HG03159 (cell line): ENCODE measurements around the gene CARNS1.
A peak's percentile ranks its signal among the peaks of the same experiment; 100 is the strongest.

ENCODE experiments used
- ATAC-seq: cut with Tn5 transposase; IDR thresholded peaks from one replicate; pipeline ENCODE4 v1.9.1; 2021; ENCODE audit warnings: mild to moderate bottlenecking, moderate library complexity; ENCODE audit not compliant: unreplicated experiment

Gene CARNS1

DNA sequence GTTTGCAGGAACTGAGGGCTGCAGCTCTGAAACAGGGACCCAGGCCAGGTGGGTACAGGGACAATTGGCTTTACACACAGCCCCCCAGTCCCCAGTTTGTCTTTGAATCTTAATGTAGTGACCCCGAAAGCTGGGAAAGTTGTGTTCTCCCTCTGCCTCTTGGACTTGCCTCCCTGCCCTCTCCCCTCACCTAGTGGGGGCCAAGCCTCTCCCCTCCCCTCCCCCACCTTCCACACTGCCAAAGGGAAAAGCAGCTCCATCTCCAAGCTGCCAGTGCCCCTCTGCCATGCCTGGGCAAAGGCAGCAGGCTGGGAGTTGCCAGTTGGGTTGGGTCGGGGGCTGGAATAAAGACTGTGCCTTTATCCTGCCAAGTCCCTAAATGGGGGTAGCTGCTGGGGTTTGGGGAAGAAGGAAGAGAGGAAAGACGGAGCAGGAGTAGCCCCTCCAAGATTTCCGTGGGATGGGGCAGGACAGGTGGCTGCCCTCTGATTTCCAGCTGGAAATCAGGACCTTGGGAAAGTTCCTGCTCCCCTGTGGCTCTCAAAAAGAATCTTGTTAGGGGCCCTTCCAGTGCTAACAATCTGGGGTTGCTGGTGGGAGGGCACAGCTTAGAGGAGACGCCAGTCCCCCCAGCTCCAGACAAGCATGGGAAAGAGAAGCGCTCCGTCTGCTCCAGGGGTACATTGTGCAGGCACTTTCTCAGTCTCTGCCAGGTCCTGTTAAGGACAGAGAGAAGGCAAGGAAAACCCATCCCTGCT is 39.2 kb upstream of the CARNS1 start:
- ATAC-seq, result no peak

DNA sequence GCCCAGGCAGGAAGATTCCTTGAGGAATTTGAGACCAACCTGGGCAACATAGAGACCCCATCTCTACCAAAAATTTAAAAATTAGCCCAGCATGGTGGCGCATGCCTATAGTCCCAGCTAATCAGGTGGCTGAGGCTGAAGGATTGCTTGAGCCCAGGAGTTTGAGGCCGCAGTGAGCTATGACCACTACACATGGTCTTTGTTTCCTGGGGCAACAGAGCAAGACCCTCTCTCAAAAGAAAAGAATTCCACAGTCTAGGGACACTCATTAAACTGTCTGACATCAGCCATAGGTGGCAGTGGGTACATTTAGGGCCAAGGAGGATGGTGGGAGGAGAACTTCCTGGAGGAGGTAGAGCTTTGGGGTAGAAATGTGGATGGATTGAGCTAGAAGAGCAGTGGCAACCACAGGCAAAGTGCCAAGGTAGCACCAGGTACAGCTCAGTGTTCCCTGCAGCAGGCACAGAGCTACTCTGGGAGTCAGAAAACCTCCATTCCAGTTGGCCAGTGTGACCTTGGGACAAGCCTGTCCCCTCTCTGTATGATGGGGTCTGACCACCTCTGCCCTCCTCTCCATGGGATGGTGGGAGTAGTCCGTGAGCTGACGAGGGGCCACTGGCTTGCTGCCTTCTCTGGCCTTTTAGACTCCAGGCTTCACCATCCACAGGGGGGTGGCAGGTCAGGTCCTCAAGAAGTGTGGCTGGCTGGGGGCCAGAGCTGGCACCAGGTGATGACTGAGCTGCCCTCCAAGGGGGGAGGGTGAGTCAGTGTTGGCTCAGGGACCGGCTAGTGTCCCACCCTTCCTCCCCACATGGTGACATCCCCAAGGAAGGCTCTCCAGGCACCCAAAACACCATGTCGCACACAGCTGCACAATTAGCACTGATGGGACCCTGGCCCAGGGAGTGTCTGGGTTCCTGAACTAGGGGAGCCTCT is 38.3 kb upstream of the CARNS1 start:
- ATAC-seq, result no peak

DNA sequence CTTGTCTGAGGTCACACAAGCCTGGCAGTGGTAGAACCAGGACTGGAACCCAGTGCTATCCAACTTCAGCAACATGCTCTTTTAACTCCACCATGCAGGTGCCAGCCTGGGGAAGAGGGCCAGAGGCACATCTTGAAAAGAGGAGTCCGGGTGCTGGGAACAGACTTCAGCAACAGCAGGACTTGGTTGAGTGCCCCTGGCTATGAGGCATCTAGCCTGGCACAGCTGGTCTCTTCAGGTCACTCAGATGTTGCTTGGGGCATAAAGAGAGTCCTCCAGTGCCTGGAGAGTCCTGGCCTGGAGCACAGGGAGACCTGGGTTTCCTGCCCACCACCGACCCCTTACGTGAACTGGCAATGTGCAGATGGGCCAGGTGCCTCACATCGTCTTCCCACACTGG is 36.9 kb upstream of the CARNS1 start:
- no peak for ATAC-seq

DNA sequence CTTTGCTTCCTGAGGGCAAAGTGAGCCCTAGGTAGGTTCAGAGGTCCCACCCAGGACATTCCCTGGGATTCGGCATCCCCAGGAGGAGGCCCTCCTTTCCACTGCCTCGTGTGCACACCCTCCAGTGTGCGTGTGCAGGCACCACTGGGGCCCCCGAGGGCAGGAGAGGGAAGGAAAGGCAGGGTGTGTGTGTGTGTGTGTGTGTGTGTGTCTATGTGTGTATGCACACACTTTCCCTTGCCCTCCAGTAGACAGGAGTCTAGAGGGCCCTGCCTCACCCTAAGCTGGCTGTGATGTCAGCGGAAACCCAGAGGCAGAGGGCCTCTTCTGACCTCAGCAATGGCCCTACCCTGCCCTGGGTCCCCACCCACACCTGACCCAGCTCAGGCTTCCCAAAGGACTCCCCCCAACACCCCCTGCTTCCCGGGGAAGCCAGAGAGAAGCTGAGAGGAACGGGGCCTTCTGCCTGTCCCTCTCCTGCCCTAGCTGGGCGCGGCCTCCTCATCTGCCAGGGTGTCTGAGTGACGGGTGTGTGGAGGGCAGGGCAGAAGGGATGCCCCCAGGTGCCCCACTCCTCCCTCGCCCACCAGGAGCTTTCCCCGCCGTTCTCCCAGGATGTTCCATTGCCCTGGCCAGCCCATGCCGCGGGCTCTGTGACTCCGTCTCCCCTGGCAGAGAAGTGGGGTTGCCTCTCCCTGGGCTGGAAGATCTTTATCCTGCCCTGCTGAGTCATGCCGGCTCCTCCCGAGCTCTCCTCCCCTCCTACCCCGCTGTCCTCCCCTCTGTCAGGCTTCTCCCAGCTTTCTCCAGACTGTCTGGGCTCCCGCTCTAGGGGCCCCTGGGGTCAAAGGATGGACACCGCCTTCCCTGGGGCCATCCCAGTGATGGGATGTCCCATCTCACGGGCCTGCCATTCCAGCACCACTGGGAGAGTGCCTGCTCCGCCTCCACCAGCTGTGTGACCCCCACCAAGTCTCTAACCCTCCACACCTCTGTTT is 36.1 kb upstream of the CARNS1 start:
- no peak for ATAC-seq

DNA sequence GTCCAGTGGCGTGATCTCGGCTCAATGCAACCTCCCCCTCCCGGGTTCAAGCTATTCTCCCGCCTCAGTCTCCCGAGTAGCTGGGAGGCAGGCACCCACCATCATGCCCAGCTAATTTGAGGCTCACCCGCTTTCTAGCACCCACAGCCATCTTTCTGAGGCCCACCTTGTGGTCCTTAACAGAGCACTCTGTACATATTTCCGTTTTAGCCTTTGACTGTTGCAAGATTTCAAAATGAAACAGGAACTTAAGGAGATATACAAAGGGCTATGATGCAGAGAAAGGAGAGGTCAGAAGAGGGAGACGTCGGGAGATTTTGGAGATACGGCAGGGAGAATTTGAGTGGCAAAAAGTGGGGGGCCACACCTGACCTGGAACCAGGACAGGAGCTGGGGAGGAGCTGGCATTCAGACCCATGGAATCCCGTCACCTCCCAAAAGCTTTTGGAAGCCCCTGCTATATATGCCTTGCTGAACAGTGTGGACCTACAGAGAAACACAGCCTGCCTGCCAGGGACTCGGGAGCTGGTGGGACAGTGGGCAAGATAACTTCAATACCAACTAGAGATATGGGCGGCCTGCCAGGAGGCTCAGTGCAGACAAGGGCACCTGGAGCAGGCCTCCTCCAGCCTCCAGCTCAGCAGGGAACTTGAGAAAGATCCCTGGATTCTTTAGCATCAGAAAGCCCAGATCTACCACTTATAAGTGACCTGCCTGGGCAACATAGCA is 34.1 kb upstream of the CARNS1 start:
- no peak for ATAC-seq

DNA sequence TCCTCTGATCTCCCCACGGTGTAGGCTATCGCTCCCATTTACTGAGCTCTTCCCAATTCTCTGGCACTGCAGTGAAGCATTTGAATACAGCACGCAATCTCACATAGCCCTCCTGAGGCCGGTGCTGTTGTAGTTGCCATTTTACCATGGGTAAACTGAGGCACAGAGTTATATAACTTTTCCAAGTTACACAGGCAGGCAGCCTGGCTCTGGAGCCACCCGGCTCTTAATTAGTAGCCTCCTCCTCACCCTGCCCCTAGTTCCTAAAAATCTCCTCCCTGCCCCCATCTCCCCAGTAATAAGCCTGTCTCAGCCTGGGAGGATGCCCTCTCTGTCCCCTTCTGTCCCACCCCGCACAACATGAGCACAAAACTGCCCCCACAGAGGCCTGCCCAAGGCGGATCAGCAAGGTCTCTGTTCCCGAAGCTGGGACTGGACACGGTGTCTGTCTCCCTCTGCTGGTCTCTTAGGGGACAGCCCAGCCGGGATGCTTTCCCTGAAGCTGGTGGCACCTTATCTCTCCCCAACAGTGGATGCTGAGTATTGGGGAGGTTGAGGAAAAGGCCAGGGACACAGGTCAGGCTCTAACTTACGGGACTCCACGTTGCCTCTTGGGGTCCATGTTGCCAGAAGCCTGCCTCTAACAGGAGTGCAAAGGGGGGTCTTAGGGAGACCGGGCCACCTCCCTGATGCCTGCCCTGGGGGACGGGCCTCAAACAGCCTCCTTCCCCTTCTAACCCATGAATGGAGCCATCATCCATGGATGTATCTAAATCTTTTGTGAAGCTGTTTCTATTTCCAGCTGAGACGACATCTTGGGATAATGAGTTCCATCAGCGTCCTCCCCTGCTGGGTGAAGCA is 33.0 kb upstream of the CARNS1 start:
- no peak for ATAC-seq

DNA sequence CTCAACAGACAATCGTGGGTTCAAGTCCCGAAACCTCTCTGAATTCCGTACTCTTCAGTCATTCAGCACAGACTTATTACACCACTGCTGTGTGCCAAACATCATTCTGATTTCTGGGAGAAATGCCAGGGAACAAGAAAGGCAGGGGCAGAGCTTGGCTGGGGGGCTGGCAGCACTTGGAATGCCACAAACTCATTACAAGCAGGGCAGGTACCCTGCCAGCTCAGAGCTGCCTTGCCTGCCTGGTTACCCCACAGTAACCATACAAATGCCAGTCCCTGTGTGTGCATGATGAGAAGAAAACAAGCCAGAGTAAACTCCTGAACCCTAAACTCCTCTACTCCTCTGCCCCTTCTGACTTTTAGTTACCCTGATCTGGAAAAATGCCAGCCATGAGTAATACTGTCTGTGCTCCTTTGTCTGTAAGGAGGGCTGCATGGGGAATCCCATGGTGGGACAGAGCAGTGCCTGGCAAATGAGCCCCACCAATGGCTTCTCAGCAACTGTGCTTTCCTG is 30.6 kb upstream of the CARNS1 start:
- ATAC-seq, result no peak

DNA sequence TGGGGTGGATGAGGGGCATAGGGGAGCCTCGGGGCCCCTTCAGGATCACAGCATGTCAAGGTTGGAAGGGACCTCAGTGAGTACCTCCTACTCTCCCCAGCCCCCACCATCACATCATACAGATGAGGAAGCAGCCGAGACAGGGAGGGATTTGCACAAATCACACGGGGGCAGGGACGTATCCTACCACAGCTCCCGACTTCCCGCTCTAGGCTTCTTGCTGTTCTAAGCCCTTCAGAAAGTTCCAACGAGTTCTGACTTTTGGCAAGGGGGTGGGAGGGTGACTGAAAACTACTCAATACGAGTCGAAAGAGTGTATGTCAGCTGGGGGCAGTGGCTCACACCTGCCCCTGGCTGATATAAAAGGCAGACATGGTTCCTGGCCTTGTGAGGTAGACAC is 28.4 kb upstream of the CARNS1 start:
- no peak for ATAC-seq

DNA sequence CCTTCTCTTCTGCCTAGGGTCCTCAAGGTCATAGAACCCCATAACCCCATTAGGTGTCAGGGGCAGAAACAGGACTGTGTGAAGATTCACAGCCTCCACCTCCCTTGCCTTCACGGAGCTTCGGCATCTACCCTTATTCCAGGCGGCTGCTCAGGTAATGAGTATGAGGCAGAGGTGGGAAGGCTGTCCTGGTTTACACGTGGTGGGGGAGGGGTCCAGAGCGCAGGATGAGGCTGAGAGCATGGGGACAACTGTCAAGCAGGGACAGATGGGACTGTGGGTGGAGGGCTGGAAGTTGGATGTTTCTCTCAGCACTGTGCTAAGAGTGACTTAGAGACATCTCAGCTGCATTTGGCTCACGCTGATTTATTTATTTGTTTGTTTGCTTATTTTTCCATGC is 28.0 kb upstream of the CARNS1 start:
- ATAC-seq, result no peak

DNA sequence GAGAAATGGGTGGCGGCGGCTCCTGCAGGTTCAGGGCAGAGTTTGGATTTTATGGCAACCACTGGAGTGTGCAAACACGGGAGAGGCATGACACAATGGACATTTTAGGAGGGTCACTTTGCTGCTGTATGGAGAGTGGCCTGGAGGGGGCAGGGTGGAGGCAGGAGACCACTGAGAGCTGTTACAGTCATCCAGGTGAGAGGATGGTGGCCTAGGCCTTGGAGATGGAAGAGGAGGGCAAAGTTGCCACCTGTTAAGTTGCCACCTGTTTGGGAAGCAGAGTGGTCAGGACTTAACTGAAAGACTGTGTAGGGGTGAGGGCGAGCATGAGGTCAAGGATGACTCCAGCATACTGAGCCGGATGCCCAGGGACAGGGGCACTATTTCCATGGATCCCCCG is 26.0 kb upstream of the CARNS1 start:
- ATAC-seq, result no peak

DNA sequence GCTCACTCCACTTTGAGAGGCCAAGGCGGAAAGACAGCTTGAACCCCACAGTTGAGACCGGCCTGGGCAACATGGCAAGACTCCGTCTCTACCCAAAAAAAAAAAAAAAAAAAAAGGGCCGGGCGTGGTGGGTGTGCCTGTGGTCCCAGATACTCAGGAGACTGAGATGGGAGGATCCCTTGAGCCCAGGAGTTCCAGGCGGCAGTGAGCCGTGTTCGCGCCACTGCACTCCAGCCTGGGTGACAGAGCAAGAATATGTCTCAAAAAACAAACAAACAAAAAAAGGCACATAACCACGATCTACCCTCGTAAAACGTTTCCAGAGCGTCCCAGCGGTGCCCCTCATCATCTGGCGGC is 24.6 kb upstream of the CARNS1 start:
- no peak for ATAC-seq

DNA sequence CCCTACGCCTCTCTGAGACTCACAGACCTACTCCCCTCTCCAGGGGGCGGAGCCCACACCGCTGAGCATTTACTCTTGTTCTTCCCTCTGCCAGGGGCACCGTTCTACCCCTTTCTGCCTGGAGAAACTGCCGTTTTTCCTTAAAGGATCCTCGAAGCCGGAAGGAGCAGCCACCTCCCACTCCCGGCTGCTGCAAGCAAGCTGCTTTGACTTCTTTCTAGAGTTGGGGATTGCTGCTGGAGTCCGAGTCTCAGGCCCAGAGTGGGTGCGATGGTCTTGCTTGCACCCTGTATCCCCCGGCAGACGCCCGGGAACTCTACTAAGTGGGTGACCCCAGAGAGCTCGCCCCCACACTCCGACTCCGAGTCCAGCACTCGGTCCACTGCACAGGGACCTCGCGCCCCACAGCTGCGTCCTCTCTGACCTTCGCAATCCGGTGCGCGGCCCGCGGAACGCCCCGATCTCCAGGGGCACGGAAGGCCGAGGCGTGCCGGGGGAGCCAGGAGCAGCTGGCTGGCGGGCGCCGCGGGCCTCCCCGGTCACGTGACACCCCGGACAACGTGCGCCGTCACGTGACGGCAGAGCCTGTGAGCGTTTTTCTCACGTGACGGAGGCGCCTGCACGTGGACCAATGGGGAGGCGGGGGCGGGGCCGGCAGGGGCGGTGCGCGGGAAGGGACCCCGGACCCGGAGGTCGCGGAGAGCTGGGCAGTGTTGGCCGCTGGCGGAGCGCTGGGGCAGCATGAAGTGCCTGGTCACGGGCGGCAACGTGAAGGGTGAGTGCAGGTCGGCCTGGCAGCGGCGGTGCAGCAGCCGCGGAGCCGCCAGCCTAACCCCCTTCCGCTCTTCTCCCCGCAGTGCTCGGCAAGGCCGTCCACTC is 23.9 kb upstream of the CARNS1 start, which contains the start of gene RAD9A:
Gene RAD9A (plus strand): TSS at position 683 of the 879 bp plus-strand sequence. CDS start 59 bp downstream, at position 742.
- ATAC-seq, result peak; percentile 52

DNA sequence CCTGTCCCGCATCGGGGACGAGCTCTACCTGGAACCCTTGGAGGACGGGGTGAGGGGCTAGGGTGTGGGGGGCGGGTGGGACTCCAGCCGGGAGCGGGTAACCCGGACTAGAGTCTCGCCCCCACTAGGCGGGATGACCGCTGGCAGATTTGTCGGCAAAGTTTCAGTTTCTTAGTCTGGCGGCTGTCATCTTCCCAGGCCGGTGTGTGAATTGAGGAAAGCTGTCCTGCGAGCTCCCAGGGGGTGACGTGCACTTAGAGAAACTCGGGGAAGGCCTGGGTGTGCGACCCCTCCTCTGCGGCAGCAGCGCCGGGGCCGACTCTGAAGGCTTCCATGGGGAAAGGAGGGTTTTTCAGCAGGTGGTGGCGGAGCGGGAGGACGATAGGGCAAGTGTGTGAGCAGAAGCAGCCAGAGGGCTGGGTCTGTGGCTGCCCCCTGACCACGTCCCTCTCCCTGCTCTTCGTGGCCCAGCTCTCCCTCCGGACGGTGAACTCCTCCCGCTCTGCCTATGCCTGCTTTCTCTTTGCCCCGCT is 23.2 kb upstream of the CARNS1 start:
- peak; percentile 10 for ATAC-seq

DNA sequence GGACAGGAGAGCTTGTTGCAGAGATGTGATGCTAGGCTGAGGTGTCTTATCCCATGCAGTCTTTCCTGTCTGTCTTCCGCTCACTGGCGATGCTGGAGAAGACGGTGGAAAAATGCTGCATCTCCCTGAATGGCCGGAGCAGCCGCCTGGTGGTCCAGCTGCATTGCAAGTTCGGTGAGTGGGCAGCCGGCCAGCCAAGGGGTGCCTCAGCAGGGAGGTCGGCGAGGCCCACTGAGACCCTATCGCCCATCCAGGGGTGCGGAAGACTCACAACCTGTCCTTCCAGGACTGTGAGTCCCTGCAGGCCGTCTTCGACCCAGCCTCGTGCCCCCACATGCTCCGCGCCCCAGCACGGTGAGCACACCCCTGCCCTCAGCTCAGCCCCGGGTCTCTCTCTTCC is 22.0 kb upstream of the CARNS1 start:
- no peak for ATAC-seq

DNA sequence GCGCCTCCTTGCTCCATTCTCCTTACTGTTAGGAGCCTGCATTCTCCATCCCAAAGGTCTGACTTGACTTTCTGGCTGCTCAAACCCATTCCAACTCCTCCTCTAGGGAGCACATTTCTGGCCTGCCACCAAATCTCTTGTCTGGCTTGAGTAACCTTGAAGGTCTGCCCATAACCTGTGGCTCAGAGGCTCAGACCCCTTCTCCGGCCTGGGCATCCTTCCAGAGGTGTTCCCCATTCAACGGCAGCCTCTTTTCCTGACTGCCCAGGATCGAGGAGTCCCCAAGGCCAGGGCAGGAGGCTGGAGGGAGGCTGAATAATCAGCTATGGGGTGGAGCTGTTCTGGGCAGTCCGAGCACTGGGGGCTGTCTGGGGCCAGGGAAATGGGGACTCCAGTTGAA is 21.5 kb upstream of the CARNS1 start:
- ATAC-seq, result no peak

DNA sequence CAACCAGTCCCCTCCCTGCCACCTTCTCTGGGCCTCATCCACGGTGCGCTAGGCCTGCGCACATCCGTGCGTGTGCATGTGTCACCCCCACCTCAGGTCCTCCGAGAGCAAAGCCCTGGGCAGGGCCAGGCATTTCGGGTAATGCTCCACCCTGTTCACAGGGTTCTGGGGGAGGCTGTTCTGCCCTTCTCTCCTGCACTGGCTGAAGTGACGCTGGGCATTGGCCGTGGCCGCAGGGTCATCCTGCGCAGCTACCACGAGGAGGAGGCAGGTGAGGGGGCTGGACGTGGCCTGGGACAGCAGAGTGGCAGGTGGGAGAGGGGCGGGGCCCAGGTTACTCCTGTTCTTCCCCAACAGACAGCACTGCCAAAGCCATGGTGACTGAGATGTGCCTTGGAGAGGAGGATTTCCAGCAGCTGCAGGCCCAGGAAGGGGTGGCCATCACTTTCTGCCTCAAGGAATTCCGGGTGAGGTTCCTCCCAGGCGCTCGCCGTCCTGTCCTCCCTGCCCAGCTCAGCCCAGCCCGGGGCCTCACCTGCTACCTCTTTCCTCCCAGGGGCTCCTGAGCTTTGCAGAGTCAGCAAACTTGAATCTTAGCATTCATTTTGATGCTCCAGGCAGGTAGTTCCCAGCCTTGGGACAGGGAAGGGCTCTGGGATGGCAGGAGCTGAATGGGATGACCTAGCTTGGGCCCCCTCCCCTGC is 19.8 kb upstream of the CARNS1 start:
- ATAC-seq, result no peak

DNA sequence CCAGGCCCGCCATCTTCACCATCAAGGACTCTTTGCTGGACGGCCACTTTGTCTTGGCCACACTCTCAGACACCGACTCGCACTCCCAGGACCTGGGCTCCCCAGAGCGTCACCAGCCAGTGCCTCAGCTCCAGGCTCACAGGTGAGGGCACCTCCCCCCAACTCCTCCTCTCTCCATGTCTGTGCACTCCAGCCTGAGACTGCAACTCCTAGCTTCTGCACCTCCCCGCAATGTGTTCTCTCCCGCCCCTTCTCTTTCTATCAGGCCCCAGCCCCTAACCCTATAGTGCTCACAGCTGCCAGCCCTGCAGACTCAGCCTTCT is 19.3 kb upstream of the CARNS1 start:
- no peak for ATAC-seq
